ENCODE data around the gene HPCA.

Gene HPCA

DNA sequence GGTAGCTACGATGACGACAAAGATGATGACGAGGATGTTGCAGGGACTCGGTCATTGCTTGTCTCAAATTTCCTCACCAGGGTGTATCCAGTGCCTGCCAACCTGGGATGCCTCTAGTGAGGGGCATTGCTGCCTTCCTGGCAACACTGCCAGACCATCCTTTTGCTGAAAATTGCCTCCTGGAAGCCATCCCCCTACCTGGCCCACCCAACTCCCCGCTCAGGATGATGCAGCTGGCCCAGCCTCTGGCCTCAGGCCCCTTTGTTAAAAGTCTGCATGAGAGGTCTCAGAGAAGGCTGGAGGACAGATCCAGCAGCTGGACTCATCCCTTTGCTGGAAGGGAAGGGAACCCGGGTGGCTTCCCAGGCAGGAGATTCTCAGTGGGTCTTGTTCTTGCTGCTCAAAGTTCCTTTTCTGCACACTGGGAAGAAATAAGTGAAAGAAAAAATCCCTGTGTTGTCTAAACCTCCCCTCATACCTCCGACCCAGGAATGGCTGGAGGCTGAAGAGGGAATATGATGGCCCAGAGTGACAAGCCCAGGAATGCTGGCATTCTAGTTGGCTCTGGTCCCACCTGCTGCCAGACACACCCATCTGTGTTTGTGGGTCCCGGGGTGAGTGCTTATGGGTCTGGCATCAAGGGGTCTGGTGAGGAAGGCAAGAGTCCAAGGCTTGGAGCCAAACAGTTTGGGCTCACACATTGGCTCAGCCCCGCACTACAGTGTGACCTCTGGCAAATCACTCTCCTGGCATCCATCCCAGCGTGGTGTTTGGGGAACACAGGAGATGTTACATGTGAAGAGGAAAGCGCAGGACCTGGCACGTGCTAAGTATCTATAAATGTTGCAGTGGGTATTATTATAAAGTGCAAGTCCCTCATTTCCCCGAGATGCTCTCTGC lies 8.8 kb upstream of the HPCA start:
- Histone ChIP-seq H3K9me3 (no peaks in the 10 kb centered on the region), H3K36me3 (replicated peaks) (no peaks in the 10 kb centered on the region), H3K4me3 (no peak overlapping the region), H3K4me1 (peaks cover 4% of the 10 kb centered on the region; the same call in 1 of the 2 replicates), H3K27me3 (ENCODE audit: low read depth) (no peaks in the 10 kb centered on the region)
- no peak for DNase-seq (ENCODE audit: low spot score in 2 of 2)
- in situ Hi-C loops (cut with MboI; ENCODE audit: low sequenced_read_pairs): no loop called here

DNA sequence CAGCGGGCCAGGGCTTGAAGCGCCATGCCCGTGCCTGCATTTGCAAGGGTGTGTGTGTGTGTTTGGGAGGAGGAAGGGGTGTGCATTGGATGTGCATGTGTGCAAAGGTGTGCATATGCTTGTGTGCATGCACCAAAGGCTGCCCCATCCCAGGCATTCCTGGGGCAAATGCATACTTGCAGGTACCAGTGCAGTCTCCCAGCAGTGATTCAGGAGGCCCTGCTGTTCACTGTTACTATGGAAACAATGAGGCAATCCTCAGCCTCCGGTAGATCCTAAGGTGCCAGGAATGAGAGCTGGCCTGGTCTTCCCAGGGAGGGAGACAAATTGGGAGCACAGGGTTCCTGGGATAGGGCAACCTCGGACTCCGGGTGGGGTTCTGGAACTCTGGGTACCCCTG lies 8.1 kb upstream of the HPCA start:
- in situ Hi-C loops (cut with MboI; ENCODE audit: low sequenced_read_pairs): no loop called here
- DNase-seq (ENCODE audit: low spot score in 2 of 2): no peak
- Histone ChIP-seq H3K27me3 (ENCODE audit: low read depth) (no peaks in the 10 kb centered on the region), H3K9me3 (no peaks in the 10 kb centered on the region), H3K4me1 (no peaks in the 10 kb centered on the region), H3K36me3 (replicated peaks) (no peaks in the 10 kb centered on the region), H3K4me3 (no peak overlapping the region)

DNA sequence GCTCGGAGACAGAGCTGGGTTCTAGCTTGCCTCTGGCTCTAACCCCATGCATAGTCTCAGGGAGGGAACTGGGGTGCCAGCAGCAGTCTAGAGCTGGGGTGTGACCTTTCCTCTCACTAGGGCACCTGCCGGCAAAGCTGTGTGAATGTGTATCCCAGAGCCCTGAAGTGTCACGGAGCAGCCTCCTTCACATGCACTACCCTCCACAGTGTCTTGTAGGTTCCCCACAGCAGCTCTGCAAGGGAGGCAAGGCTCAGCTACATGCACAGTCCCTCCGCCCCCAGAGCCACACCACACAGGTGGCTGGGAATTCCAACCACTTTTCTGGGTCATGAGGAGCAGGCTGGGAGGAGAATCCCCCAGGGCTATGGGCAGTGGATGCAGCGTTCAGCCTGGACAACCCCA lies 7.7 kb upstream of the HPCA start:
- no peaks in the 10 kb centered on the region for H3K9me3 ChIP-seq
- in situ Hi-C loops (cut with MboI; ENCODE audit: low sequenced_read_pairs): no loop called here
- no peak for DNase-seq (ENCODE audit: low spot score in 2 of 2)

DNA sequence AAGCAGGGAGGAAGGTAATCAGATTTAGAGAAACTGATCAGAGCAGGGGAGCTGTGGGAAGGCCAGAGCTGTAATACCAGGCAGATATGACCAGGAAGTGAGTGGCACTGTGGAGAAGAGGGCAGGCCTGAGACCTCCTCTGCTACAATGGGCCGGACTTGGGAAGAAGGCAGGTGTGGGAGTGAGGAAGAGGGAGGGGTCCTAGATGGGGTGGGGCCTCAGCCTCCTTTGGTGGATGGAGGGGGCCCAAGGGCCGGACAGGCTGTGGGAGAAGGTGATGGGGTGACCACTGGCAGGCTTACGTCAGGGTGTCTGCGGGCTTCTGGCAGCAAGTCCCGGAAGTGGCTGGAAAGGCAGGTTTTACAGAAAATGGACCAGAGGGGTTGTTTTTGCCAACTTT lies 5.0 kb upstream of the HPCA start:
- Histone ChIP-seq H3K9me3 (no peaks in the 10 kb centered on the region), H3K36me3 (replicated peaks) (no peaks in the 10 kb centered on the region), H3K4me1 (no peaks in the 10 kb centered on the region), H3K27me3 (ENCODE audit: low read depth) (peaks cover 14% of the 10 kb centered on the region), H3K4me3 (no peak overlapping the region)
- in situ Hi-C loops (cut with MboI; ENCODE audit: low sequenced_read_pairs): no loop called here
- no peak for DNase-seq (ENCODE audit: low spot score in 2 of 2)

More for the DNA sequence above, 7.7 kb upstream of the HPCA start:
- Histone ChIP-seq H3K27me3 (ENCODE audit: low read depth) (no peaks in the 10 kb centered on the region), H3K4me3 (no peak overlapping the region), H3K36me3 (replicated peaks) (no peaks in the 10 kb centered on the region), H3K4me1 (no peaks in the 10 kb centered on the region)

GRCh38 chr1:32881871-32882850 lies 4.1 kb upstream of the HPCA start:
- Histone ChIP-seq H3K4me1 (no peaks in the 10 kb centered on the region), H3K36me3 (replicated peaks) (no peaks in the 10 kb centered on the region), H3K9me3 (no peaks in the 10 kb centered on the region), H3K4me3 (no peak overlapping the region), H3K27me3 (ENCODE audit: low read depth) (peaks cover 20% of the 10 kb centered on the region)
- in situ Hi-C loops (cut with MboI; ENCODE audit: low sequenced_read_pairs): no loop called here
- DNase-seq (ENCODE audit: low spot score in 2 of 2): no peak

GRCh38 chr1:32883338-32884031 lies 2.8 kb upstream of the HPCA start:
- no peaks in the 10 kb centered on the region for H3K36me3 ChIP-seq (replicated peaks)
- in situ Hi-C loops (cut with MboI; ENCODE audit: low sequenced_read_pairs): no loop called here

DNA sequence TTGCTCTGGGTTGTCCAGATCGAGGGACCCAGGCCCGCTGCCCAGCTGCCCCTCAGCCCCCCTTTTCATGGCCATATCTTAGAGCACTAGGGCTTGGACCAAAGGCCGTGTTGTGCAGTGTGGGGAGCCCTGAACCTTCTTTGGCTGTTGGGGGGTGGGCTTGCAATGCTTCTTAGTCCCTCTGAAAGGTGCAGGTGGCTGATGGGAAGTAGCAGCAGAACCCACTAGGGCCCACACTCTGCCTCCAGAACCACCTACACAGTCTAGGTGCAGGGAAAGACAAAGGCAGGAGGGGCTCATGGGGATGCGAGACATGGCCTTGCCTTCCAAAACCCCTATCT lies 2.3 kb upstream of the HPCA start:
- in situ Hi-C loops (cut with MboI; ENCODE audit: low sequenced_read_pairs): no loop called here
- Histone ChIP-seq H3K27me3 (ENCODE audit: low read depth) (peaks cover 24% of the 10 kb centered on the region), H3K4me3 (no peak overlapping the region), H3K4me1 (no peaks in the 10 kb centered on the region), H3K9me3 (no peaks in the 10 kb centered on the region), H3K36me3 (replicated peaks) (no peaks in the 10 kb centered on the region)
- no peak for DNase-seq (ENCODE audit: low spot score in 2 of 2)

More at GRCh38 chr1:32883338-32884031, 2.8 kb upstream of the HPCA start:
- Histone ChIP-seq H3K27me3 (ENCODE audit: low read depth) (peaks cover 24% of the 10 kb centered on the region), H3K4me1 (no peaks in the 10 kb centered on the region), H3K9me3 (no peaks in the 10 kb centered on the region), H3K4me3 (no peak overlapping the region)
- DNase-seq (ENCODE audit: low spot score in 2 of 2): no peak

- in situ Hi-C loops (cut with MboI; ENCODE audit: low sequenced_read_pairs): no loop called here
- Histone ChIP-seq H3K4me3 (no peak overlapping the region), H3K36me3 (replicated peaks) (no peaks in the 10 kb centered on the region), H3K4me1 (no peaks in the 10 kb centered on the region), H3K27me3 (ENCODE audit: low read depth) (peaks cover 24% of the 10 kb centered on the region), H3K9me3 (no peaks in the 10 kb centered on the region)
- no peak for DNase-seq (ENCODE audit: low spot score in 2 of 2)
Observed at GRCh38 chr1:32884726-32885125, 1.6 kb upstream of the HPCA start.

DNA sequence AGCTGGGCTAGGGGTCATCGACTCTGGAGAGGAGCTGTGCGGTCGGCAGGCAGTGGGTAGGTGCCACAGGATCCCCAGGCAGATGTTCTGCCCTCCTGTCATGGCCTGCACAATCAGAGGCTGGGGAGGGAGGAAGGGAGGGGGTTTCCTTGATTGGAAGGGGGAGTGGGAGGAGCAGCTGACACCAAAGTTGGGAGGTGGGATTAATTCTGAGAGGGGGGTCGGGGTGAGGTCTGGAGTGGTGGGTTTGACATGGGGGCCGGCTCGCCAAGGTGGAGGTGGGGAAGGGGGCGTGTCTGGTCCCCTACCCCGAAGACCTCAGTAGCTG lies 651 bp upstream of the HPCA start:
- H3K4me3 ChIP-seq: no peak overlapping the region
- H3K9me3 ChIP-seq: no peaks in the 10 kb centered on the region
- in situ Hi-C loops (cut with MboI; ENCODE audit: low sequenced_read_pairs): no loop called here
- no peaks in the 10 kb centered on the region for H3K4me1 ChIP-seq
- peaks cover 27% of the 10 kb centered on the region for H3K27me3 ChIP-seq (ENCODE audit: low read depth)
- no peak for DNase-seq (ENCODE audit: low spot score in 2 of 2)
- no peaks in the 10 kb centered on the region for H3K36me3 ChIP-seq (replicated peaks)

GRCh38 chr1:32886828-32887414 lies 630 bp downstream of the HPCA start:
- Histone ChIP-seq H3K9me3 (no peaks in the 10 kb centered on the region), H3K36me3 (replicated peaks) (no peaks in the 10 kb centered on the region), H3K27me3 (ENCODE audit: low read depth) (peaks cover 27% of the 10 kb centered on the region), H3K4me1 (no peaks in the 10 kb centered on the region), H3K4me3 (no peak overlapping the region)
- in situ Hi-C loops (cut with MboI; ENCODE audit: low sequenced_read_pairs): no loop called here
- DNase-seq (ENCODE audit: low spot score in 2 of 2): no peak

DNA sequence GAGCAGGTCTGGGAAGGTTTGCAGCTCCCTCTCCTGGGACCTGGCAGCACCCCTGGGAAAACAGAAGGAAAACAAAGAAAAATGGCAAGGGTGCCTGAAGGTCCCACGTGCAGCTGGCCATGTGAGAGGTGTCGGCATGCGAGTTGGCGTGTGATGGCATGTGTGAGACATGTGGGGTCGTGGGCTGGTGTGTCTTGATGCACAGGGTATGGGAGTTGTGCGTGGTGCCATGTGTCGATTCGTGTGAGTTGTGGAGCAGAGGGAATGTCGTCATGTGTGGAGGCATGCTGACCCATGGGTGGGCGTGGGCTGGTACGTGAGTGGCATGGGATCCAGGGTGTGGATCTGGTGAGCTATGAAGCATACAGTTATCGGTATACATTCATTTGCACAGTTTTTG lies 1.3 kb downstream of the HPCA start:
- no peak for DNase-seq (ENCODE audit: low spot score in 2 of 2)
- in situ Hi-C loops (cut with MboI; ENCODE audit: low sequenced_read_pairs): no loop called here
- Histone ChIP-seq H3K4me1 (peaks cover 4% of the 10 kb centered on the region), H3K36me3 (replicated peaks) (no peaks in the 10 kb centered on the region), H3K9me3 (no peaks in the 10 kb centered on the region; the same call in 1 of the 2 replicates), H3K4me3 (no peak overlapping the region), H3K27me3 (ENCODE audit: low read depth) (peaks cover 27% of the 10 kb centered on the region)

GRCh38 chr1:32888134-32888533 lies 1.8 kb downstream of the HPCA start:
- Histone ChIP-seq H3K27me3 (ENCODE audit: low read depth) (peaks cover 27% of the 10 kb centered on the region), H3K4me1 (peaks cover 6% of the 10 kb centered on the region), H3K4me3 (no peak overlapping the region), H3K36me3 (replicated peaks) (no peaks in the 10 kb centered on the region), H3K9me3 (no peaks in the 10 kb centered on the region; the same call in 1 of the 2 replicates)
- DNase-seq (ENCODE audit: low spot score in 2 of 2): no peak
- in situ Hi-C loops (cut with MboI; ENCODE audit: low sequenced_read_pairs): no loop called here

DNA sequence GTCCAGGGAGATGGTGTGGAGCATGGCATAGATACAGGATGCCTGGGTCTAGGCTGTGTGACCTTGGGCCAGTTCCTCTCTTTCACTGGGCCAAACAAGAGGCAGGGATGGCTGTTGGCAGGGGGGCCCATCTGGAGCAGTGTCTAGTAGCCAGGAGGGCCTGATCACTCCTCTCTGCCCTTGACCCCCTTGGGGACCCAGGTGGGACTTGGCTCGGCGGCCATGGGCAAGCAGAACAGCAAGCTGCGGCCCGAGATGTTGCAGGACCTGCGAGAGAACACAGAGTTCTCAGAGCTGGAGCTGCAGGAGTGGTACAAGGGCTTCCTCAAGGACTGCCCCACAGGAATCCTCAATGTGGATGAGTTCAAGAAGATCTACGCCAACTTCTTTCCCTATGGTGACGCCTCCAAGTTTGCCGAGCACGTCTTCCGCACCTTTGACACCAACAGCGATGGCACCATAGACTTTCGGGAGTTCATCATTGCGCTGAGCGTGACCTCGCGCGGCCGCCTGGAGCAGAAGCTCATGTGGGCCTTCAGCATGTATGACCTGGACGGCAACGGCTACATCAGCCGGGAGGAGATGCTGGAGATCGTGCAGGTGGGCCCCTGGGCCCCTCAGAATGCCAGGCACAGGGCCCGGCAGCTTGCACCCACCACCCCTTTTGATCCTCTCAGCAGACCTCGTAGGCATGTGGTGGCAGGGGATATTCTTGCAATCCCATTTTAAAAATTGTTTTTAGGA lies 2.6 kb downstream of the HPCA start:
- H3K4me3 ChIP-seq: no peak overlapping the region
- in situ Hi-C loops (cut with MboI; ENCODE audit: low sequenced_read_pairs): no loop called here
- H3K9me3 ChIP-seq: no peaks in the 10 kb centered on the region; the same call in 1 of the 2 replicates
- H3K27me3 ChIP-seq (ENCODE audit: low read depth): peaks cover 27% of the 10 kb centered on the region
- no peak for DNase-seq (ENCODE audit: low spot score in 2 of 2)
- no peaks in the 10 kb centered on the region for H3K36me3 ChIP-seq (replicated peaks)
- H3K4me1 ChIP-seq: peaks cover 6% of the 10 kb centered on the region
